Naive thymus-derived CD4-positive, alpha-beta T cell (primary cell): ENCODE results near the gene PPIL6. TPM values are rescaled to one million over a fixed set of nuclear protein-coding genes. Genes with fewer than 3 reads are reported as not detected.

Source experiments
- ATAC-seq: fragments of 150-1000 bp; cut with Tn5 transposase; 2 replicates; pipeline ENCODE4 v1.10.0; 2021; ENCODE audit warnings: mild to moderate bottlenecking, moderate library complexity
- CTCF ChIA-PET: fragments of 350-600 bp; sonication (Branson Sonifier 250); formaldehyde crosslinking; loops from one replicate; lab custom pipeline; 2021; ENCODE audit warnings: antibody characterized with exemption; lab: Charles Lee
- POLR2A ChIA-PET: fragments of 350-600 bp; sonication (Branson Sonifier 250); formaldehyde crosslinking; loops from one replicate; lab custom pipeline; 2021; ENCODE audit warnings: antibody characterized with exemption, inconsistent platforms; lab: Charles Lee
- DNase-seq, 9 donors: peaks; one replicate each; pipeline versions ENCODE4 v3.0.0 to v3.0.0-alpha.2; 2020 to 2022; ENCODE audit warnings: mixed read lengths in 1 of 9
- H3K27ac ChIP-seq: one replicate; pipeline ENCODE4 v1.7.0; 2013; ENCODE audit warnings: mild to moderate bottlenecking, low read depth, low read length, moderate library complexity
- H3K27me3 ChIP-seq, 2 donors: one replicate each; pipeline ENCODE4 v1.7.0; 2013; ENCODE audit warnings: low read length in 2 of 2, mild to moderate bottlenecking in 2 of 2, moderate library complexity in 2 of 2; ENCODE audit not compliant: control insufficient read depth in 2 of 2, insufficient read depth in 2 of 2
- H3K36me3 ChIP-seq, 3 experiments: 1 replicate in 2 of 3; 2 replicates in 1 of 3; pipeline ENCODE4 v1.7.0; 2013; ENCODE audit warnings: low read length in 3 of 3, mild to moderate bottlenecking in 3 of 3, moderate library complexity in 1 of 3; ENCODE audit not compliant: insufficient read depth in 3 of 3, control insufficient read depth in 2 of 3
- H3K4me1 ChIP-seq, 2 donors: one replicate each; pipeline ENCODE4 v1.7.0; 2013; ENCODE audit warnings: low read length in 2 of 2, mild to moderate bottlenecking in 2 of 2, moderate library complexity in 1 of 2; ENCODE audit not compliant: control insufficient read depth in 2 of 2, insufficient read depth in 2 of 2
- H3K4me3 ChIP-seq: 2 replicates; pipeline ENCODE4 v1.7.0; 2013; ENCODE audit warnings: mild to moderate bottlenecking, low read length
- H3K9me3 ChIP-seq, 3 experiments: 1 replicate in 2 of 3; 2 replicates in 1 of 3; pipeline ENCODE4 v1.7.0; 2013; ENCODE audit warnings: low read length in 3 of 3; ENCODE audit not compliant: control insufficient read depth in 2 of 3
- H3K27ac Mint-ChIP-seq, 9 donors: one replicate each; pipeline ENCODE4 v1.8.0; 2020 to 2022; ENCODE audit warnings: mixed read lengths in 9 of 9, mild to moderate bottlenecking in 8 of 9, moderate library complexity in 5 of 9, inconsistent platforms in 2 of 9
- H3K27me3 Mint-ChIP-seq, 5 donors: one replicate each; pipeline ENCODE4 v1.8.0; 2021 to 2022; ENCODE audit warnings: mixed read lengths in 5 of 5, mild to moderate bottlenecking in 1 of 5
- H3K36me3 Mint-ChIP-seq, 5 donors: one replicate each; pipeline ENCODE4 v1.8.0; 2020 to 2022; ENCODE audit warnings: mixed read lengths in 5 of 5, mild to moderate bottlenecking in 3 of 5, inconsistent platforms in 1 of 5
- H3K4me1 Mint-ChIP-seq, 7 donors: one replicate each; pipeline ENCODE4 v1.8.0; 2020 to 2022; ENCODE audit warnings: mixed read lengths in 7 of 7, mild to moderate bottlenecking in 3 of 7, inconsistent platforms in 1 of 7
- H3K4me3 Mint-ChIP-seq, 10 donors: one replicate each; pipeline ENCODE4 v1.8.0; 2020 to 2022; ENCODE audit warnings: mild to moderate bottlenecking in 10 of 10, mixed read lengths in 10 of 10, moderate library complexity in 6 of 10, inconsistent platforms in 2 of 10
- H3K9me3 Mint-ChIP-seq, 11 donors: one replicate each; pipeline ENCODE4 v1.8.0; 2020 to 2022; ENCODE audit warnings: mixed read lengths in 11 of 11, mild to moderate bottlenecking in 4 of 11, inconsistent platforms in 1 of 11, moderate library complexity in 1 of 11
- intact Hi-C, 2 donors: fragments of 100-400 bp; cut with micrococcal nuclease; formaldehyde crosslinking; loops; one replicate each; pipeline ENCODE4 v1.15.1; 2023
- polyA plus RNA-seq, 2 donors: library from polyadenylated mRNA; unstranded; fragments of 300-500 nt; fragmentation: Illumina TruSeq; gene quantifications; one replicate each; pipeline ENCODE4 v1.2.3, GENCODE V29; 2021
- total RNA-seq, 6 experiments: library from RNA in 5 of 6; stranded (reverse) in 5 of 6; gene quantifications; 1 replicate in 5 of 6; 2 replicates in 1 of 6; pipeline ENCODE4 v1.2.3 and lab custom pipeline; 2021 to 2026

The PPIL6 gene
- total and polyA plus RNA-seq, 7 experiments from 2014 or later = 0.13 to 1.9 (median 0.51) TPM; not detected in 1

DNA sequence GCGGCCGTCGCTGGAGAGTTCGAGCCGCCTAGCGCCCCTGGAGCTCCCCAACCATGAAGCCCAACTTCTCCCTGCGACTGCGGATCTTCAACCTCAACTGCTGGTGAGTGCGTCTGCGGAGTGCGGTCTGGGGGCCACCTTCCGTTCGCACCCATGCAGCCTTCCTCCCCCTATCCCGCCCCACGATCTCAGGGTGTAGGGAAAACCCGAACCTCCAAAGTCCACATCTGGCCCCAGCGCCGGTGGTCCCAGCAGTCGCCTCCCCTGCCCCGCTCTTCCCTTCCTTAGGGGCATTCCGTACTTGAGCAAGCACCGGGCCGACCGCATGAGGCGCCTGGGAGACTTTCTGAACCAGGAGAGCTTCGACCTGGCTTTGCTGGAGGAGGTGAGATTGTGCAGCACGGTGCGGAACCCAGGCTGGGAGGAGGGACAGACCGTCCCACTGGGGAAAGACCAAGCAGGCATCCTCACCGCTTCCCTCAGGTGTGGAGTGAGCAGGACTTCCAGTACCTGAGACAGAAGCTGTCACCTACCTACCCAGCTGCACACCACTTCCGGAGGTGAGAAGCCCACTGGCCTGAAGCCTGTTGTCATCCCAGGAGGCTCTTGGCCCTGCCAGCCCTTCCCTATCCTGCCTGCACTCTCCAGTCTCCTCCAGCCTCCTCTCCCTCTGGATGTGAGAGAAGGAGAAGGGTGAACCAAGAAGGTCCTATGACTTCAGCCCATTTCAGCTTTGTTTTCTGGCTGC, 815 bp upstream of the PPIL6 start:
- DNase-seq (peak in 5 of 9 donors; percentile 47 to 60 (median 54)), ATAC-seq (peak; percentile 60)
- H3K4me1 Mint-ChIP-seq = peaks cover 10 to 33% (median 21%) of the 10 kb centered on the region in 7 donors
- peak overlapping the region; percentile 65 for H3K4me3 ChIP-seq
- POLR2A ChIA-PET = interaction anchor here (0.5 to 4.5 kb wide), 16 partner anchors 9 to 250 kb away, joined by 3 to 49 read pairs (median 5); partner anchors contain the start of genes AK9, CD164, FIG4 and MICAL1
- H3K36me3 Mint-ChIP-seq = peaks cover 0 to 20% (median 0%) of the 10 kb centered on the region in 5 donors
- H3K27me3 ChIP-seq = no peaks in the 10 kb centered on the region
- peak overlapping the region; percentile 98 for H3K27ac ChIP-seq
- intact Hi-C loops = loop anchor here (1.0 to 10.0 kb wide), 11 partner anchors 8 to 1482 kb away; partner anchors contain the start of genes ZBTB24 (in 2 of the 2), AFG1L (in 1 of the 2), AMD1 (in 1 of the 2) and SEC63 (in 1 of the 2)
- peaks cover 0 to 2% (median 0%) of the 10 kb centered on the region in 11 donors for H3K9me3 Mint-ChIP-seq
- H3K27ac Mint-ChIP-seq = peak overlapping the region; percentile 87 to 97 (median 93)
- H3K36me3 ChIP-seq = peaks cover 0 to 33% (median 4%) of the 10 kb centered on the region in 3 experiments
- peaks cover 11% of the 10 kb centered on the region in 2 donors for H3K4me1 ChIP-seq
- H3K4me3 Mint-ChIP-seq = peak overlapping the region; percentile 90 to 95 (median 94)
- no peaks in the 10 kb centered on the region for H3K9me3 ChIP-seq
- CTCF ChIA-PET = interaction anchor here (0.9 to 4.1 kb wide), 9 partner anchors 12 to 598 kb away, joined by 3 to 18 read pairs (median 4); partner anchors contain the start of genes AK9, CD164, FIG4 and MICAL1
- peaks cover 0 to 2% (median 0%) of the 10 kb centered on the region in 5 donors for H3K27me3 Mint-ChIP-seq

- no peak for ATAC-seq
- H3K4me1 Mint-ChIP-seq = peaks cover 0 to 8% (median 5%) of the 10 kb centered on the region in 7 donors
- POLR2A ChIA-PET = interaction anchor here (0.9 kb wide), 1 partner anchor 9 kb away, joined by 3 read pairs; no protein-coding TSS in a partner anchor
- Histone ChIP-seq H3K27ac (no peak overlapping the region), H3K4me1 (peaks cover 0 to 4% of the 10 kb centered on the region in 2 donors), H3K27me3 (no peaks in the 10 kb centered on the region), H3K9me3 (no peaks in the 10 kb centered on the region), H3K4me3 (no peak overlapping the region), H3K36me3 (peaks cover 0 to 3% (median 0%) of the 10 kb centered on the region in 3 experiments)
- CTCF ChIA-PET = no interaction called here
- H3K36me3 Mint-ChIP-seq = no peaks in the 10 kb centered on the region
- H3K27me3 Mint-ChIP-seq = peaks cover 0 to 15% (median 0%) of the 10 kb centered on the region in 5 donors
- no peak overlapping the region for H3K4me3 Mint-ChIP-seq
- DNase-seq = no peak
- intact Hi-C loops = no loop called here
- no peak overlapping the region for H3K27ac Mint-ChIP-seq
- peaks cover 0 to under 1% (median 0%) of the 10 kb centered on the region in 11 donors for H3K9me3 Mint-ChIP-seq
Observed at GRCh38 chr6:109436041-109436440, 4.4 kb downstream of the PPIL6 start.

DNA sequence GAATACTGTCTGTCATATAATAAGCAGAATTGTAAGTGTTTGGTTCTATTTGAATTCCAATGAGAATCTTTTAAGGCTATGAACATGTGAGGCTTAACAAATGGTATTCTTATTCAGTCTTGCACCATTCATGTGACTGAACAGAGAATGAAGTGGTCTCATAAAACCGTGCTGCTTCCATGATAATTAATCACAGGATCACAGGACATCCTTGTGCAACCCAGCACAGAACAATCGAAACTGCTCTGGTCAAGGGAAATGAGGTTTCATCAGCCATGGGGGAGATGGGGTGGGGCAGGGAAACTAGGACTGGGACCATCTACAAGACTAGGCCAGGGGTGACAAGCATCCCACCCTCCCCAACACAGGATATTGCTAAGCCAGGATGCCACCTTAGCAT, 6.0 kb downstream of the PPIL6 start:
- ChIA-PET POLR2A (no interaction called here), CTCF (interaction anchor here (0.7 to 0.8 kb wide), 2 partner anchors 64 to 247 kb away, joined by 4 read pairs; no protein-coding TSS in a partner anchor)
- Mint-ChIP-seq H3K27me3 (peaks cover 0 to 20% (median 0%) of the 10 kb centered on the region in 5 donors), H3K36me3 (no peaks in the 10 kb centered on the region), H3K4me3 (no peak overlapping the region), H3K27ac (no peak overlapping the region), H3K4me1 (peaks cover 0 to 1% (median 0%) of the 10 kb centered on the region in 7 donors), H3K9me3 (no peaks in the 10 kb centered on the region)
- H3K4me1 ChIP-seq = no peaks in the 10 kb centered on the region
- intact Hi-C loops = no loop called here
- no peak overlapping the region for H3K27ac ChIP-seq
- no peaks in the 10 kb centered on the region for H3K9me3 ChIP-seq
- no peaks in the 10 kb centered on the region for H3K27me3 ChIP-seq
- H3K4me3 ChIP-seq = no peak overlapping the region
- H3K36me3 ChIP-seq = no peaks in the 10 kb centered on the region
- ATAC-seq = no peak
- DNase-seq = no peak

DNA sequence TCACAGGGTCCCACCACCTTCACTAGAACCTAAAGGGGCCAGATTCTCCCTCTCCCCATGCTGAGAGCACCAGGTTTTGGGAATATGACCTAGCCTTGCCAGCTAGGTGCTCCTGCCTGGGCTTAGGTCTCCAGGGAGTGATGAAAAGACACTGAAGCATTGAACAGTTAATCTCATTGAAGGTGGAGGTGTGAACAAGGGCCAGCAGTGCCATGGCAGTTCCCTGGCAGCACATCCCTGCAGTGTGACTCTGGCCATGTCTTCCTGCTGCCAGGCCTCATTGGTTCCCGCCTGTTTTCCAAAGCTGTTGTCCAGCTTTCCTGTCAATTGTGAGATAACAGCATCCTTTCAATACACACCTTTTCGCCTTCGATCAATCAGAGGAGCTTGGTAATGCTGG, 10.9 kb downstream of the PPIL6 start:
- Mint-ChIP-seq H3K36me3 (no peaks in the 10 kb centered on the region), H3K4me1 (peaks cover 0 to 4% (median 0%) of the 10 kb centered on the region in 7 donors), H3K27ac (no peak overlapping the region), H3K4me3 (no peak overlapping the region), H3K9me3 (no peaks in the 10 kb centered on the region), H3K27me3 (peaks cover 0 to 27% (median 0%) of the 10 kb centered on the region in 5 donors)
- H3K4me3 ChIP-seq = no peak overlapping the region
- DNase-seq (no peak), ATAC-seq (no peak)
- no peak overlapping the region for H3K27ac ChIP-seq
- no peaks in the 10 kb centered on the region for H3K36me3 ChIP-seq
- intact Hi-C loops = no loop called here
- H3K9me3 ChIP-seq = no peaks in the 10 kb centered on the region
- H3K4me1 ChIP-seq = no peaks in the 10 kb centered on the region
- ChIA-PET CTCF (no interaction called here), POLR2A (no interaction called here)
- no peaks in the 10 kb centered on the region for H3K27me3 ChIP-seq

GRCh38 chr6:109428889-109429477, 11.4 kb downstream of the PPIL6 start:
- H3K9me3 ChIP-seq = no peaks in the 10 kb centered on the region
- no peak overlapping the region for H3K4me3 Mint-ChIP-seq
- H3K27me3 ChIP-seq = no peaks in the 10 kb centered on the region
- no peaks in the 10 kb centered on the region for H3K36me3 ChIP-seq
- H3K4me1 ChIP-seq = no peaks in the 10 kb centered on the region
- intact Hi-C loops = no loop called here
- peak overlapping the region in 1 of 9 donors; percentile 15 for H3K27ac Mint-ChIP-seq
- POLR2A ChIA-PET = no interaction called here
- ATAC-seq (no peak), DNase-seq (no peak)
- peaks cover 0 to 4% (median 0%) of the 10 kb centered on the region in 7 donors for H3K4me1 Mint-ChIP-seq
- H3K36me3 Mint-ChIP-seq = no peaks in the 10 kb centered on the region
- no peaks in the 10 kb centered on the region for H3K9me3 Mint-ChIP-seq
- H3K4me3 ChIP-seq = no peak overlapping the region
- H3K27ac ChIP-seq = no peak overlapping the region
- CTCF ChIA-PET = interaction anchor here (0.6 kb wide), 1 partner anchor 610 kb away, joined by 3 read pairs; no protein-coding TSS in a partner anchor
- H3K27me3 Mint-ChIP-seq = peaks cover 0 to 27% (median 0%) of the 10 kb centered on the region in 5 donors

- H3K27ac Mint-ChIP-seq = no peak overlapping the region
- DNase-seq = no peak
- CTCF ChIA-PET = no interaction called here
Observed at GRCh38 chr6:109424946-109425345, 15.5 kb downstream of the PPIL6 start.

More at GRCh38 chr6:109424946-109425345, 15.5 kb downstream of the PPIL6 start:
- H3K27ac ChIP-seq = no peak overlapping the region
- no peaks in the 10 kb centered on the region for H3K27me3 ChIP-seq
- no peaks in the 10 kb centered on the region for H3K36me3 Mint-ChIP-seq
- no peaks in the 10 kb centered on the region for H3K4me1 ChIP-seq
- H3K4me3 Mint-ChIP-seq = no peak overlapping the region
- intact Hi-C loops = no loop called here
- H3K9me3 Mint-ChIP-seq = no peaks in the 10 kb centered on the region
- no peak for ATAC-seq
- H3K4me1 Mint-ChIP-seq = peaks cover 0 to 6% (median 0%) of the 10 kb centered on the region in 7 donors
- H3K9me3 ChIP-seq = no peaks in the 10 kb centered on the region
- peaks cover 0 to 22% (median 0%) of the 10 kb centered on the region in 5 donors for H3K27me3 Mint-ChIP-seq
- POLR2A ChIA-PET = no interaction called here
- H3K4me3 ChIP-seq = no peak overlapping the region
- no peaks in the 10 kb centered on the region for H3K36me3 ChIP-seq
